HFF-Myc (cell line): Measurements from ENCODE around the gene DLX3.

ENCODE experiments used
- DNase-seq: peaks from one replicate; pipeline ENCODE4 v3.0.0-alpha.2; 2011; ENCODE audit warnings: low read depth; ENCODE audit errors: extremely low read depth
- H3K4me3 ChIP-seq: replicated peaks from 2 replicates; pipeline ENCODE4 v1.5.1; 2011; ENCODE audit warnings: low read depth, mild to moderate bottlenecking, control low read depth, low read length
- TF ChIP-seq, protein P1 (sequence below): IDR thresholded peaks from 2 replicates; pipeline ENCODE4 v1.5.1; 2012; ENCODE audit warnings: mild to moderate bottlenecking, low read depth, low read length, control low read depth; ENCODE audit errors: missing control alignments

DLX3 gene

DNA sequence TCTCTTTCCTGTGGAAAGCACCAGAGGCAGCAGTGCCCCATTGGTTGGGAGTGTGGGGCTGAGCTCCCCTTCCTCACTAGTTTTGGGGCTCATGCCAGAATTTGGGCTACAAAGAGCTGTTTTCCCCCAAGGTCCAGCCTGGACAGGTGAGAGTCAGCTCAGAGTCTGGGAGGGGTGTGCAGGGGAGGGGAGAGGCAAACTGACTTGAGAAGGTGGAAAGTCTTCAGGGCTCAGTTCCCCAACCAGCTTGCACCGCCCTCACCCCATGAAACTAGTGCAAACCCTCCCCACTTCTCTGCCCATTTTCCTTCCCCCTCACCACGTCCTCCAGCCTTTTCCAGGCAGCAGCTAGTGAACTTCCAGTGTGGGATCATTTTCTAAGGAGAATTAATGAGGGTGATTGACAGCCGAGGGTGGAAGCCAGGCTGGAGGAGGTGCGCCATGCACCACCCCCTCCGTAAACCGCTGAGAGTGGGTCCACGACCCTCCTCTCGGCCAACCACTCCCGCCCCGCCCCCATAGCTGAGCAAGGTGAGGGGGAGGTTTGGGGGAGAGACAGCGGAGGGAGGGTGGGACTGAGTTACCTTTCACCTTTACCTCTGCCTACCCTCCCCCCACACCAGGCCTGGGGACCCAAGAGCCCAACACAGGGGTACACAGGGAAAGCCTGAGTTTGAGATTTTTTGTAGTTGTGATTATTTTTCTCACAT is 32.3 kb downstream of the DLX3 start:
- DNase-seq = no peak
- no peak overlapping the region for H3K4me3 ChIP-seq
- TF ChIP-seq, protein P1, sequence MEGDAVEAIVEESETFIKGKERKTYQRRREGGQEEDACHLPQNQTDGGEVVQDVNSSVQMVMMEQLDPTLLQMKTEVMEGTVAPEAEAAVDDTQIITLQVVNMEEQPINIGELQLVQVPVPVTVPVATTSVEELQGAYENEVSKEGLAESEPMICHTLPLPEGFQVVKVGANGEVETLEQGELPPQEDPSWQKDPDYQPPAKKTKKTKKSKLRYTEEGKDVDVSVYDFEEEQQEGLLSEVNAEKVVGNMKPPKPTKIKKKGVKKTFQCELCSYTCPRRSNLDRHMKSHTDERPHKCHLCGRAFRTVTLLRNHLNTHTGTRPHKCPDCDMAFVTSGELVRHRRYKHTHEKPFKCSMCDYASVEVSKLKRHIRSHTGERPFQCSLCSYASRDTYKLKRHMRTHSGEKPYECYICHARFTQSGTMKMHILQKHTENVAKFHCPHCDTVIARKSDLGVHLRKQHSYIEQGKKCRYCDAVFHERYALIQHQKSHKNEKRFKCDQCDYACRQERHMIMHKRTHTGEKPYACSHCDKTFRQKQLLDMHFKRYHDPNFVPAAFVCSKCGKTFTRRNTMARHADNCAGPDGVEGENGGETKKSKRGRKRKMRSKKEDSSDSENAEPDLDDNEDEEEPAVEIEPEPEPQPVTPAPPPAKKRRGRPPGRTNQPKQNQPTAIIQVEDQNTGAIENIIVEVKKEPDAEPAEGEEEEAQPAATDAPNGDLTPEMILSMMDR = no peak

GRCh38 chr17:49959183-49959935 is 35.7 kb downstream of the DLX3 start:
- no peak for DNase-seq
- no peak overlapping the region for H3K4me3 ChIP-seq
- TF ChIP-seq, protein P1 = no peak

- no peak for DNase-seq
- TF ChIP-seq, protein P1 = no peak
- H3K4me3 ChIP-seq = no peak overlapping the region
Measured at GRCh38 chr17:49958723-49959122, 36.3 kb downstream of the DLX3 start.

- no peak overlapping the region for H3K4me3 ChIP-seq
- TF ChIP-seq, protein P1 = no peak
- no peak for DNase-seq
Measured at GRCh38 chr17:49957350-49957749, 37.7 kb downstream of the DLX3 start.

- H3K4me3 ChIP-seq = no peak overlapping the region
- no peak for DNase-seq
- TF ChIP-seq, protein P1 = no peak
Measured at GRCh38 chr17:49956780-49957179, 38.2 kb downstream of the DLX3 start.

- no peak overlapping the region for H3K4me3 ChIP-seq
- DNase-seq = no peak
- TF ChIP-seq, protein P1 = no peak
Measured at GRCh38 chr17:49955157-49955556, 39.9 kb downstream of the DLX3 start.
